Fibroblast of skin of left quadriceps (primary cell): ENCODE results near the gene FDXR.
"Not testable (repeated sequence)": the region's sequence is repeated elsewhere in the genome, so short reads cannot be mapped to it uniquely, and the experiment has no call there.

ENCODE experiments used
- DNase-seq, 2 experiments: peaks; one replicate each; pipeline ENCODE4 v3.0.0-alpha.2; 2013; ENCODE audit warnings: low read depth in 2 of 2

FDXR gene

GRCh38 chr17:74873037-74873873 lies 461 bp upstream of the FDXR start:
- peak; percentile 100 for DNase-seq

GRCh38 chr17:74871356-74872076 lies 1.3 kb downstream of the FDXR start:
- DNase-seq = no peak

GRCh38 chr17:74870512-74870911 lies 2.3 kb downstream of the FDXR start:
- DNase-seq = peak; percentile 50 to 53

GRCh38 chr17:74870028-74870427 lies 2.8 kb downstream of the FDXR start:
- not testable (repeated sequence) for DNase-seq

- DNase-seq = no peak
Measured at GRCh38 chr17:74868908-74869255, 3.9 kb downstream of the FDXR start.

- DNase-seq = no peak
Measured at GRCh38 chr17:74868251-74868907, 4.4 kb downstream of the FDXR start.

GRCh38 chr17:74866198-74866835 lies 6.5 kb downstream of the FDXR start:
- no peak for DNase-seq

GRCh38 chr17:74865504-74866197 lies 7.1 kb downstream of the FDXR start:
- no peak for DNase-seq

- peak in 1 of 2 experiments; percentile 24 for DNase-seq
Measured at GRCh38 chr17:74864866-74865395, 7.9 kb downstream of the FDXR start.

- no peak for DNase-seq
Measured at GRCh38 chr17:74864297-74864865, 8.4 kb downstream of the FDXR start.

- no peak for DNase-seq
Measured at GRCh38 chr17:74863420-74864296, 9.1 kb downstream of the FDXR start.

GRCh38 chr17:74862919-74863318 lies 9.9 kb downstream of the FDXR start:
- DNase-seq = no peak

GRCh38 chr17:74862108-74862901 lies 10.5 kb downstream of the FDXR start:
- DNase-seq = no peak

GRCh38 chr17:74861662-74862107 lies 11.1 kb downstream of the FDXR start:
- DNase-seq = no peak

GRCh38 chr17:74860872-74861661 lies 11.7 kb downstream of the FDXR start:
- DNase-seq = no peak

GRCh38 chr17:74860229-74860871 lies 12.4 kb downstream of the FDXR start:
- no peak for DNase-seq

GRCh38 chr17:74859459-74860228 lies 13.2 kb downstream of the FDXR start, which contains the start of gene GRIN2C:
Gene GRIN2C (minus strand): TSS chr17:74859885. CDS start chr17:74855092, 4,793 bp downstream.
- DNase-seq = no peak
